Right ventricle myocardium inferior (tissue), 1 donor: ENCODE results near the gene ALG11. TPM values are rescaled to one million over a fixed set of nuclear protein-coding genes. Genes with fewer than 3 reads are reported as not detected.
"Not testable (repeated sequence)": the region's sequence is repeated elsewhere in the genome, so short reads cannot be mapped to it uniquely, and the experiment has no call there.

ENCODE experiments used
- ATAC-seq: fragments of 200-7000 bp; cut with Tn5 transposase; one replicate; pipeline ENCODE4 v1.9.1; 2020; ENCODE audit warnings: mild to moderate bottlenecking, moderate library complexity
- DNase-seq: peaks from one replicate; pipeline ENCODE4 v3.0.0; 2021; ENCODE audit errors: missing footprints
- intact Hi-C: fragments of 100-400 bp; cut with DNase I; formaldehyde crosslinking; loops from one replicate; pipeline ENCODE4 v1.11.0; 2022
- long read RNA-seq: library from polyadenylated mRNA; unstranded; transcript quantifications from one replicate; pipeline ENCODE4 v2.0.0, GENCODE V29; 2021
- total RNA-seq: library from RNA; stranded (reverse); fragmentation: NEBNext Ultra II Directional; extraction: Animal tissue kit (Norgen Biotek cat#: 25700); gene quantifications from one replicate; pipeline ENCODE4 v1.2.1, GENCODE V29; 2021
- donor health status: DM: no; HTN: yes; CAD: no; lungs with severe emphysema.

Gene ALG11, protein sequence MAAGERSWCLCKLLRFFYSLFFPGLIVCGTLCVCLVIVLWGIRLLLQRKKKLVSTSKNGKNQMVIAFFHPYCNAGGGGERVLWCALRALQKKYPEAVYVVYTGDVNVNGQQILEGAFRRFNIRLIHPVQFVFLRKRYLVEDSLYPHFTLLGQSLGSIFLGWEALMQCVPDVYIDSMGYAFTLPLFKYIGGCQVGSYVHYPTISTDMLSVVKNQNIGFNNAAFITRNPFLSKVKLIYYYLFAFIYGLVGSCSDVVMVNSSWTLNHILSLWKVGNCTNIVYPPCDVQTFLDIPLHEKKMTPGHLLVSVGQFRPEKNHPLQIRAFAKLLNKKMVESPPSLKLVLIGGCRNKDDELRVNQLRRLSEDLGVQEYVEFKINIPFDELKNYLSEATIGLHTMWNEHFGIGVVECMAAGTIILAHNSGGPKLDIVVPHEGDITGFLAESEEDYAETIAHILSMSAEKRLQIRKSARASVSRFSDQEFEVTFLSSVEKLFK
- 20.9 TPM for total RNA-seq
- long read RNA-seq, transcript ALG11-202 (4 exons, 2,558 nt) = major isoform, 5 of 5 reads
- long read RNA-seq, partial matches to known transcripts = 0 of 5 reads
- long read RNA-seq, other reads (novel, unspliced or antisense) = 0 of 5 reads

GRCh38 chr13:52011632-52012511 lies at the start of gene ALG11:
ALG11 (plus strand) TSS chr13:52012398; CDS start chr13:52012419, 21 bp downstream.
- DNase-seq = peak; percentile 99
- peak; percentile 100 for ATAC-seq
- intact Hi-C loops = loop anchor here (5.0 kb wide), 1 partner anchor 415 kb away; no protein-coding TSS in a partner anchor

DNA sequence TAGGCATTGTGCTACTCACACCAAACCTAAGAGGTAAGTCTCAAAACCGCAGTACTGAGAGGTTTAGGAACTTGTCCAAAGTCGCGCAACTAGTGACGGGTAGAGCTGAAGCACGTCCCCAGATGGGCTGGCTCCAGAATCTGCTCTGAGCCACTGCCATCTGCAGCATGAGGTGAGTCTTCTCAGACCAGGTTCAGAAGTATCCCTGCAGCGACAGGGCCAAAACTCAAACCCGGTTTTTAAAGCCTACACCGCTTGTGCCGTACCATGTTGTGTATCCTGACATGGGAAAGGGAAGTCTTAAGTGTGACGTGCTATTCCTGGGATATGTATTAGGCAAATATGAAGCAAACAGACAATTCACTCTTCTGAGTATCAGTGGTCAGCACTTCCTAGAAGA lies 46.0 kb upstream of the ALG11 start:
- DNase-seq (no peak), ATAC-seq (no peak)
- intact Hi-C loops = no loop called here

- intact Hi-C loops = no loop called here
- ATAC-seq (peak; percentile 31), DNase-seq (no peak)
Measured at GRCh38 chr13:51967482-51968446, 44.4 kb upstream of the ALG11 start.

- ATAC-seq (no peak), DNase-seq (no peak)
- intact Hi-C loops = no loop called here
Measured at GRCh38 chr13:51970349-51970748, 41.8 kb upstream of the ALG11 start.

- intact Hi-C loops = no loop called here
- ATAC-seq = no peak
- no peak for DNase-seq
Measured at GRCh38 chr13:51971520-51972426, 40.4 kb upstream of the ALG11 start.

GRCh38 chr13:51974482-51974881 lies 37.7 kb upstream of the ALG11 start:
- no peak for ATAC-seq
- intact Hi-C loops = no loop called here

DNA sequence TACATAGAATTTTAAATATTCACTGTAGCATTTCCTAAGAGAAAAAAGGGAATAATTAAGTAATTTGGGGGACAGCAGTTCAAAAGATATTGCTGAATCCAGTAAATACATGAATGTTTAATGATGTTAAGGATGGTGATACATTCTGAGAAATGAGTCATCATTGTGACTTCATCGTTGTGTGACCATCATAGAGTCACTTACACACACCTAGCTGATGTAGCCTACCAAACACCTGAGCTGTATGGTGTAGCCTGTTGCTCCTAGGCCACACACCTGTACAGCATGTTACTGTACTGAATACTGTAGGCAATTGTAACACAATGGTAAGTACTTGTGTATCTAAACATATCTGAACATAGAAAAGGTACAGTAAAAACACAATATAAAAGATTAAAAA lies 35.8 kb upstream of the ALG11 start:
- no peak for ATAC-seq
- intact Hi-C loops = no loop called here
- no peak for DNase-seq

More at GRCh38 chr13:51974482-51974881, 37.7 kb upstream of the ALG11 start:
- no peak for DNase-seq

- DNase-seq (no peak), ATAC-seq (no peak)
- intact Hi-C loops = no loop called here
Measured at GRCh38 chr13:51976890-51977289, 35.3 kb upstream of the ALG11 start.

GRCh38 chr13:51977625-51978024 lies 34.6 kb upstream of the ALG11 start:
- no peak for DNase-seq
- intact Hi-C loops = no loop called here
- ATAC-seq = no peak

DNA sequence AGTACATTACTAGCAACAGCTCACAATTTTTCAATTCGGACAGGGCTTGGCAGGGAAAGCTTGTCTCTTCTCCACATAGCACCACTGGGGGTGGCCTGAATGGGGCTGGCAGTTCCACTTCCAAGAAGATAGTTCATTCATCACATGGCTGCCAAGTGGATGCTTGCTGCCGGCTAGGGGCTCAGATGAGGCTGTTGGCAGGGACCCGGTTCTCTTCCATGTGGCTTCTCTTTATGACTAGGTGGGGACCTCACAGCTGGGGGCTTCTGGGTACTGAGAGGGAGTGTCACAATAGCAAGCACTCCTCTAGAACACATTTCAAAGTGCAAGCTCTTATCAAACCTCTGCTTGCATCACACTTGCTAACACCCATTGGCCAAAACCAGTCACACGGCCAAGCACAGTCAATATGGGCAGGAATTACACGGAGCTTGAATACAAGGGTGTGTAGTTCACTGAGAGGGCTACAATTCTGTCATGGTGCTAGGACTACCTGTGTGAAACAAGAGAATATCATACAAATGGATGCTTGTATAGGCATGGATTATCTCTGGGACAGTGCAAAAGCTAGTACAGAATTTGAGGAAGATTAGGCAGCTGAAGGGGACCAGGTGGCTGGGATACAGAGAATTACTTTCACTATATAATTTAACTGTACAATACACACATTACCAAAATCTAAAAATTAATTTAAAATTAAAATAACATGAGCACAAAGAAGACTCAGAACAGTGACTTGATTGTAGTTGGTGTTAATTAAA lies 33.2 kb upstream of the ALG11 start:
- DNase-seq = no peak
- intact Hi-C loops = no loop called here
- ATAC-seq = peak; percentile 23

DNA sequence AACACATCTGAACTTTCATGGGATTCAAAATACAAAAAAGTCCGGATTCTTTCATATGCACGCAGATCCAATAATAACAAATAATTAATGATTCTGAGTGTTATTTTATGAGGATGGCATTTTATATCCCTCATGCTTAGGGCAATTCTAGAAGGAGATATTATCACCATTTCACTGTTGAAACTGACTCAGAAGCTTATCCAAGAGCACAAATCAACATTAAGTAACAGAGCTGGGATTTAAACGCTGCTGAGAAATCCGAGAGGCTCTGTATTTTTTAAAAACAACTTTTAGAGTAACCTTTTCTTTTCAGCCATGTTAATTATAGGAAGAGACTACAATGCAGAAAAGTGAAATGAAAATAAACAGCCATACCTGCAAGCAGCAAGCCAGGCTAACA lies 31.3 kb upstream of the ALG11 start:
- ATAC-seq = no peak
- DNase-seq = no peak
- intact Hi-C loops = no loop called here

- intact Hi-C loops = no loop called here
- ATAC-seq (peak; percentile 37), DNase-seq (no peak)
Measured at GRCh38 chr13:51981355-51981754, 30.8 kb upstream of the ALG11 start.

DNA sequence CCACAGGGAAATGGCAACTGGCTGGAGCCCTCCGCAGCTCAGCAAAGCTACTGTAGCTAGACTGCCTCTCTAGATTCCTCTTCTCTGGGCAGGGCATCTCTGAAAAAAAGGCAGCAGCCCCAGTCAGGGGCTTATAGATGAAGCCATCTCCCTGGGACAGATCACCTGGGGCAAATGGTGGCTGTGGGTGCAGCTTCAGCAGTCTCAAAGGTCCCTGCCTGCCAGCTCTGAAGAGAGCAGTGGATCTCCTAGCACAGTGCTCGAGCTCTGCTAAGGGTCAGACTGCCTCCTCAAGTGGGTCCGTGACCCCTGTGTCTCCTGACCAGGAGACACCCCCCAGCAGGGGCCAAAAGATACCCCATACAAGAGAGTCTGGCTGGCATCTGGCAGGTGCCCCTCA lies 28.9 kb upstream of the ALG11 start:
- ATAC-seq, intact Hi-C loops, DNase-seq: not testable (repeated sequence)

- DNase-seq, ATAC-seq, intact Hi-C loops: not testable (repeated sequence)
Measured at GRCh38 chr13:51984904-51985303, 27.3 kb upstream of the ALG11 start.

- intact Hi-C loops = no loop called here
- no peak for ATAC-seq
- DNase-seq = no peak
Measured at GRCh38 chr13:51988988-51989618, 23.1 kb upstream of the ALG11 start.

- no peak for DNase-seq
- no peak for ATAC-seq
- intact Hi-C loops = loop anchor here (10.0 kb wide), 1 partner anchor 179 kb away; no protein-coding TSS in a partner anchor
Measured at GRCh38 chr13:51993713-51994112, 18.5 kb upstream of the ALG11 start.
